A673 (cell line): Measurements from ENCODE around the gene HBS1L. TPM values are rescaled to one million over a fixed set of nuclear protein-coding genes. Genes with fewer than 3 reads are reported as not detected.

Source experiments
- BruUV-seq: library from RNA; stranded (reverse); fragments of 400-500 nt; replicated peaks from 2 replicates; lab custom pipeline; 2021; lab: Mats Ljungman, UMichigan
- CTCF ChIA-PET: fragments of 300-600 bp; sonication (Branson Sonifier 250); formaldehyde crosslinking; loops from one replicate; lab custom pipeline; 2022; ENCODE audit warnings: antibody characterized with exemption; lab: Charles Lee
- POLR2A ChIA-PET: fragments of 300-600 bp; sonication (Branson Sonifier 250); formaldehyde crosslinking; loops from one replicate; lab custom pipeline; 2022; ENCODE audit warnings: antibody characterized with exemption; ENCODE audit not compliant: low non-redundant PET; lab: Charles Lee
- DNase-seq: peaks from one replicate; pipeline ENCODE4 v3.0.0-alpha.2; 2015; ENCODE audit warnings: low spot score
- H3K27ac ChIP-seq: fragments of 200-600 bp; sonication (generic); 2 replicates; pipeline ENCODE4 v1.5.1; 2016; ENCODE audit warnings: mixed run types, low read depth, mild to moderate bottlenecking, mixed read lengths, antibody characterized with exemption, low read length; ENCODE audit not compliant: poor library complexity, severe bottlenecking
- H3K27me3 ChIP-seq: fragments of 200-600 bp; sonication (generic); replicated peaks from 2 replicates; pipeline ENCODE4 v1.6.1; 2017; ENCODE audit warnings: mixed run types, low read depth, mild to moderate bottlenecking, mixed read lengths, antibody characterized with exemption, low read length; ENCODE audit not compliant: insufficient read depth, poor library complexity
- H3K36me3 ChIP-seq: fragments of 200-600 bp; sonication (generic); 2 replicates; pipeline ENCODE4 v1.6.1; 2016; ENCODE audit warnings: mixed run types, mild to moderate bottlenecking, mixed read lengths, antibody characterized with exemption, low read length; ENCODE audit not compliant: insufficient read depth, poor library complexity, severe bottlenecking
- H3K4me1 ChIP-seq: fragments of 200-600 bp; sonication (generic); 2 replicates; pipeline ENCODE4 v1.6.1; 2017; ENCODE audit warnings: mixed run types, mild to moderate bottlenecking, mixed read lengths, antibody characterized with exemption, low read length; ENCODE audit not compliant: insufficient read depth, poor library complexity, severe bottlenecking
- H3K4me3 ChIP-seq: fragments of 200-600 bp; sonication (generic); 2 replicates; pipeline ENCODE4 v1.5.1; 2016; ENCODE audit warnings: low read depth, mixed run types, mild to moderate bottlenecking, mixed read lengths, low read length; ENCODE audit not compliant: poor library complexity, severe bottlenecking
- H3K9me3 ChIP-seq: fragments of 200-600 bp; sonication (generic); 2 replicates; pipeline ENCODE4 v1.6.1; 2016; ENCODE audit warnings: mixed run types, low read depth, mild to moderate bottlenecking, mixed read lengths, antibody characterized with exemption, low read length; ENCODE audit not compliant: poor library complexity, severe bottlenecking
- EZH2 ChIP-seq: fragments of 200-600 bp; sonication (generic); IDR thresholded peaks from 2 replicates; pipeline ENCODE4 v1.6.1; 2017; ENCODE audit warnings: borderline replicate concordance, low read depth, mild to moderate bottlenecking, mixed read lengths, antibody characterized with exemption, low read length; ENCODE audit not compliant: poor library complexity, severe bottlenecking
- intact Hi-C: fragments of 100-400 bp; cut with micrococcal nuclease; formaldehyde crosslinking; loops from one replicate; pipeline ENCODE4 v1.10.0; 2022; ENCODE audit not compliant: unreplicated experiment
- total RNA-seq: library from RNA; stranded (reverse); gene quantifications from 2 replicates; pipeline ENCODE4 v1.2.3, GENCODE V29; 2021
- TF ChIP-seq, protein P1 (sequence below): fragments of 300-800, 200-600 bp; sonication (generic); conservative IDR thresholded peaks from 2 replicates; pipeline ENCODE4 v1.5.1; 2017; ENCODE audit warnings: low read depth, mild to moderate bottlenecking, antibody characterized with exemption, low read length, moderate library complexity, mixed read lengths

Gene HBS1L
- total RNA-seq, 1 experiment from 2014 or later = 106 TPM

GRCh38 chr6:134956676-134957075 lies 97.9 kb downstream of the HBS1L start:
- H3K9me3 ChIP-seq = peaks cover 9% of the 10 kb centered on the region
- no peaks in the 10 kb centered on the region for H3K4me1 ChIP-seq
- no peaks in the 10 kb centered on the region for H3K36me3 ChIP-seq
- no peak overlapping the region for H3K4me3 ChIP-seq
- TF ChIP-seq EZH2 = no peak
- TF ChIP-seq, protein P1, sequence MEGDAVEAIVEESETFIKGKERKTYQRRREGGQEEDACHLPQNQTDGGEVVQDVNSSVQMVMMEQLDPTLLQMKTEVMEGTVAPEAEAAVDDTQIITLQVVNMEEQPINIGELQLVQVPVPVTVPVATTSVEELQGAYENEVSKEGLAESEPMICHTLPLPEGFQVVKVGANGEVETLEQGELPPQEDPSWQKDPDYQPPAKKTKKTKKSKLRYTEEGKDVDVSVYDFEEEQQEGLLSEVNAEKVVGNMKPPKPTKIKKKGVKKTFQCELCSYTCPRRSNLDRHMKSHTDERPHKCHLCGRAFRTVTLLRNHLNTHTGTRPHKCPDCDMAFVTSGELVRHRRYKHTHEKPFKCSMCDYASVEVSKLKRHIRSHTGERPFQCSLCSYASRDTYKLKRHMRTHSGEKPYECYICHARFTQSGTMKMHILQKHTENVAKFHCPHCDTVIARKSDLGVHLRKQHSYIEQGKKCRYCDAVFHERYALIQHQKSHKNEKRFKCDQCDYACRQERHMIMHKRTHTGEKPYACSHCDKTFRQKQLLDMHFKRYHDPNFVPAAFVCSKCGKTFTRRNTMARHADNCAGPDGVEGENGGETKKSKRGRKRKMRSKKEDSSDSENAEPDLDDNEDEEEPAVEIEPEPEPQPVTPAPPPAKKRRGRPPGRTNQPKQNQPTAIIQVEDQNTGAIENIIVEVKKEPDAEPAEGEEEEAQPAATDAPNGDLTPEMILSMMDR = no peak
- no peak overlapping the region for H3K27ac ChIP-seq
- ChIA-PET CTCF (no interaction called here), POLR2A (no interaction called here)
- intact Hi-C loops = no loop called here
- H3K27me3 ChIP-seq = no peaks in the 10 kb centered on the region
- DNase-seq = no peak
- BruUV-seq = no TSS peak

DNA sequence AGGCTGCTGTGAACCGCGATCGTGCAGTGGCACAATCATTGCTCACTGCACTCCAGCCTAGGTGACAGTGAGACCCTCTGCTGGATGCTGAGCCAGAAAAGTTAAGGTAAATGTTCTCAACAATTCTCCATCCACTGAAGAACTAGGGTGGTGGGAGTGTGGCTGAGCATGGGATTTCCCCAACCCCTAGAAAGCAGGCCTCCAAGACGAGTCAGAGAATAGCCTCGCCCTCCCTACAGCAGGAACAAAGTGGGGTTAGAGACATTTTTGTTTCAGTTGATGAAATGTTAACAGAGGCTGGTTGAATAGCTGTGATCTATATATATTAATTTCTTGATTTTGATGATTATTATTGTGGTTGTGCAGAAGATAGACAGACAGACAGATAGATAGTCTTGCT lies 98.6 kb downstream of the HBS1L start:
- no peaks in the 10 kb centered on the region for H3K4me1 ChIP-seq
- no peak for DNase-seq
- TF ChIP-seq, protein P1 = no peak
- TF ChIP-seq EZH2 = no peak
- CTCF ChIA-PET = no interaction called here
- H3K27me3 ChIP-seq = no peaks in the 10 kb centered on the region
- intact Hi-C loops = no loop called here
- no TSS peak for BruUV-seq
- no peak overlapping the region for H3K4me3 ChIP-seq
- POLR2A ChIA-PET = no interaction called here
- no peak overlapping the region for H3K27ac ChIP-seq
- H3K36me3 ChIP-seq = no peaks in the 10 kb centered on the region
- peaks cover 9% of the 10 kb centered on the region for H3K9me3 ChIP-seq

- intact Hi-C loops = no loop called here
- no peak for DNase-seq
- ChIA-PET POLR2A (no interaction called here), CTCF (no interaction called here)
- no TSS peak for BruUV-seq
- Histone ChIP-seq H3K27ac (no peak overlapping the region), H3K36me3 (no peaks in the 10 kb centered on the region), H3K4me3 (no peak overlapping the region), H3K27me3 (no peaks in the 10 kb centered on the region), H3K4me1 (no peaks in the 10 kb centered on the region), H3K9me3 (peaks cover 2% of the 10 kb centered on the region)
- no peak for TF ChIP-seq EZH2
- TF ChIP-seq, protein P1 = no peak
Observed at GRCh38 chr6:134954272-134955000, 100.2 kb downstream of the HBS1L start.
